HG02763 (cell line): ENCODE data around the gene RBBP8.
"Not testable (repeated sequence)": the region's sequence is repeated elsewhere in the genome, so short reads cannot be mapped to it uniquely, and the experiment has no call there.

ENCODE experiments used
- ATAC-seq: cut with Tn5 transposase; IDR thresholded peaks from one replicate; pipeline ENCODE4 v1.9.1; 2021; ENCODE audit warnings: mild to moderate bottlenecking, moderate library complexity; ENCODE audit not compliant: unreplicated experiment

Gene RBBP8

GRCh38 chr18:22933206-22933965 is at the start of gene RBBP8:
Gene RBBP8 (plus strand): TSS chr18:22933328. CDS start chr18:22936852, 3,524 bp downstream.
- ATAC-seq, result peak; percentile 85

DNA sequence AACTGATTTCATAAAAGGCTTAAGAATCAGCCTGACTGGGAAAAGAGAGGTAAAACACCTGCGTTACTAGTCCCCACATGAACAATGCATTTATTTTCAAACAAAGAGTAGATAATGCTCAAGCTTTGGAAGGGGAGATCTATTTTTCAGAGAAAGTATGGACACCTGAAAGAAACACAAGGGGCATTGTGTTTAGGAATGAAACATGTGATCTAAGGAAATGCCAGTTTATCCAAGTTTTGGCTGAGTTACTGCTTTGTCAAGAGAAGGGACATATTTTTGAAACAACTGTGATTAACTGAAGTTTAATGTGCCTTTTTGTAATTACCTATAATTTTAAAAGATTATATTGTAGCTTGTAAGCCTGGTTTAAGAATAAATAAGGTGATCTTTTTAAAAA is 49.3 kb upstream of the RBBP8 start:
- ATAC-seq, result no peak

GRCh38 chr18:22885694-22886093 is 47.4 kb upstream of the RBBP8 start:
- not testable (repeated sequence) for ATAC-seq

GRCh38 chr18:22899421-22899820 is 33.7 kb upstream of the RBBP8 start:
- ATAC-seq, result no peak

DNA sequence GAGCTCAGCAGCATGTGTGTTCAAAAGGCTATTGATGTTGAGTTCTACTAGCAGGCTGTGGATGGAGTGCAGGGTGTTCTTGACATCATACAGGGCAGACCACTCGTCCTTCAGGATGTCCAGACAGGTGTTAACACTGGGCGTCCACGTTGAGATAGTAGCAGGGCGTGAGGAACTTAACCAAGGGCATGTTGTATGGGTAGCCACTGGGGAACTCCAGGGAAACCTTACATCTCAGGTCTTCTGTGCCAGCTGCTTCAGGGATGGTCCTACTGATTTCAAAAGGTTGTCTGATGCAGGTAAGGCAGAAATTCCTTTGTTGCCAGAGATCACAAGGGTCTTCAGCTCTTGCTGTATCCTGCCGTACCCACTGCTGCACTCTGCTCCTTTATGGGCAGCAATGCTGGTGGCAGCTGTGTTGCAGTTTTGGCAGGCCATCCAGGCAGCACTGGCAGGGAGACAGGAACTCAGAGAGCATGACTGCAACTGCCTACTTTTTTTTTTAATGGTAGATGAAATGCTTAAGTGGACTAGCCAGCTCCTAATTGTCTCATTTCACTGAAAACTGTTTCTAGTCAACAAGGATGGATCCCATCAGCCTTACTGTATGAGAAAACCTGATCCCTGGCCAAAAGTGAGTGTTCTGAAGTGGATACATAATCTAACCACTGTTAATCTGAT is 32.4 kb upstream of the RBBP8 start:
- no peak for ATAC-seq

GRCh38 chr18:22902093-22902492 is 31.0 kb upstream of the RBBP8 start:
- ATAC-seq, result no peak

DNA sequence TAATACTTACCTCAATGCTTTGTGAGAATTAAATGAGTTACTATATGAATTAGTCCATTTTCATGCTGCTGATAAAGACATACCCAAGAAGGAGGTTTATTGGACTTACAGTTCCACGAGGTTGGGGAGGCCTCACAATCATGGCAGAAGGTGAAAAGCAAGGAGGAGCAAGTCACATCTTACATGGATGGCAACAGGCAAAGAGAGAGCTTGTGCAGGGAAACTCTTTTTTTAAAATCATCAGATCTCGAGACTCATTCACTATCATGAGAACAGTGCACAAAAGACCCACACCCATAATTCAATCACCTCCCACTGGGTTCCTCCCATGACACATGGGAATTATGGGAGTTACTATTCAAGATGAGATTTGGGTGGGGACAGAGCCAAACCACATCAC is 29.9 kb upstream of the RBBP8 start:
- not testable (repeated sequence) for ATAC-seq

DNA sequence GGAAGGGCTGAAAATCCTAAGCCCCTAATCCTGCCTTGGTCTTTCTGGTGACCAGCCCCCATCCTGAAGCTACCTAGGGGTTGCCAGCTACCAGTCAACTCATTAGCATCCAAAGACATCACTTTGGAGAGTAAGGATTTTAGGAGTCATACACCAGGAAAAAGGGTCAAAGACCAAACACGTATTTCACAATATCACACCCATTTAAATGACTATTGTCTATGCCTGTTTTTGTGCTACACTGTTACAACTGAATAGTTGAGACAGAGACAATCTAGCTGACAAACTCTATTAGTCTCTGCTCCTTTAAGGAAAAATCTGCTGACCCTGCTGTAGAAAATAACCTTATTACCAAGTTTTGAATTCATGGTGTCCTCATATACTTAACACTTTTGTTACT is 21.0 kb upstream of the RBBP8 start:
- no peak for ATAC-seq

- ATAC-seq, result no peak
Observed at GRCh38 chr18:22912835-22913234, 20.3 kb upstream of the RBBP8 start.

GRCh38 chr18:22913861-22914260 is 19.3 kb upstream of the RBBP8 start:
- ATAC-seq, result no peak

DNA sequence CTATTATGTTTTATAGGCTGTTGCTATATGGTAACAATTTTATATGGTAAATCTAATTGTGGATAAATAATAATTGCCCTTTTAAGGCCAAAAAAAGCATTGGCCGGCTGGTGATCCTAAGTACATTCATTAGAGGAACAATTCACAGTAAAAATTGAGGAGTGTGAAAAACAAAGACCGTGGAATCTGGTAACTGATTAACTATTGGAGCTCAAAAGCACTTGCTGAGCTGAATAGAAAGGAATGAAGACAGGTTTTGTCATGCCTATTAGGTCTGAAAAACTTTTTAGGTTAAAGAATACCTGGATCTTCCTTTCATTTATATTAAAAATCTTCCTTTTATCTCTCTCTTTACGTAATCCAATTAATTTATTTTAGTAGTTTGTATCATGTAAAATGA is 18.5 kb upstream of the RBBP8 start:
- ATAC-seq, result no peak

- no peak for ATAC-seq
Observed at GRCh38 chr18:22915337-22915736, 17.8 kb upstream of the RBBP8 start.

- ATAC-seq, result no peak
Observed at GRCh38 chr18:22921772-22922171, 11.4 kb upstream of the RBBP8 start.

DNA sequence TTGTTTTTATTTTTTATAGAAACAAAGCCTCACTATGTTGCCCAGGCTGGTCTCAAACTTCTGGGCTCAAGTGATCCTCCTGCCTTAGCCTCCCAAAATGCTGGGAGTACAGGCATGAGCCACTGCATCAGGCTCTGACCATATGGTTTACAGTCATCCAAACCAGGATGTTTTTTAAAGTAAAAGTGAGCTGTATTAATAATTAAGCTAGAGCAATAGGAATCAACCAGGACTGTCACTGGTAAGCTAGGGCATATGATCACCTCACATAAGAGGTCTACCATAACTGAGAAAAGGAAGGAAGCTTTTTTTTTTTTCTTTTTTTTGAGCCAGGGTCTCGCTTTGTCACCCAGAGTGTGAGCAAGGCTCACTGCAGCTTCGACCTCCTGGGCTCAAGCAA is 8.5 kb upstream of the RBBP8 start:
- ATAC-seq, result no peak

DNA sequence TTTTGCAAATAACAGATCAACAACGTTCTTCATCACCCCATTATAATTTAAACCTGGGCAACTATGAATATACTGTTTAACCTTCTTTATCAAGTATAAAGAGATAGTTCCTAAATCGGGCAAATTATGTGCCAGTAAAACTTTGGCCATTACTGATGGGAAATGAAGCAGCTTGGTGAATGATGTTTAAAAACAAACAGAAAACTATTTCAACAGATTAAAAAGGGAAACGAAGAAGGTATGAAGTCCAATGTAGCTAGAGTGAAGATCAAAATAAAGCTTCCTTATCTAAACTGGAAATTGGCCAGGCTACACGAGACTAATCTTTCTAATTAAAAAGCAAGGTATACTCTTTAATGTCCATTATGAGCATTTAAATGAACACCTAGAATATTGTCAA is 6.7 kb upstream of the RBBP8 start:
- ATAC-seq, result no peak

DNA sequence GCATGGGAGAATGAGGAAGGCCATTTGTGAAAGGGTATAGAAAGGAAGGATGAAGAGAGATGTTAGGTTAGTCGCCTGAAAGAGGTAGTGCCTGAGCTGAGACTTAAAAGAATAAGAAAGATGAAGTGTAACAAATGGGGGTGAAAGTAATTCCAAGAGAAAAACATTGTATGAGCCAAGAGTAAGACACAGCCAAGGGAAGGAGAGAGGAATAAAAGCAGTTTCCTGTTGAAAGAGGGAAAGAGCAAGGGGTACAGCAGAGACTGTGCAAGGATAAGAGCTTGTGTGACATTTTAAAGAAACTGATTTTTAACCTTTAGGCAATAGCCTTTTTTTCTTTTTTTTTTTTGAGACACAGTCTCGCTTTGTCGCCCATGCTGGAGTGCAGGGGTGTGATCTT is 4.8 kb upstream of the RBBP8 start:
- no peak for ATAC-seq

DNA sequence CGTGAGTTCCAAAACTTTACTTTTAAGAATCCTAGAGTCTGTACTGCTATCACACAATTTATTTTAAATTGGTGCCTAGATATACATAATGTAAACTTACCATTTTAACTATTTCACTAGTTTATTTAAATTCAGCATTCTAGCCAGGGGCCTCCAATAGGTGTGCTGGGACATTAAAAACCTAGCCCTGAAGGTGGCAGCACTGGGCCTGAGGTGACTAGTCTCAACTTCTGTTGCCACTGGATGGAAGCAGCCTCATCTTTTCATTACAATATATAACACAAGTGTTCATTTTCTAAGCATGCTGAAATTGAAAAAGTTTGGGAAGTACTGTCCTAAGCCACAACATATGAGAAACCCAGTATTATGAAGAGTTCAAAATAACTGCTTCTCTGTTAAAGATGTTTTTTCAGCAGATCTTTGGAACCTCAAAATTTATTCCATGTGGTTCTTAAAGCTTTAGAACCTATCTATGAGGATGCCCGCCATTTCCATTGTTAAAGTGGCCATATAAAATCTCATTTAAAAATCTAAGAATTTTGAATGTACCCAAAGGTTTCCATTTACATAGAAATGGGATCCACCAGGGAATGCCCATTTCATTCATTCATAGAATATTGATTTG is 2.9 kb upstream of the RBBP8 start:
- peak; percentile 33 for ATAC-seq

- peak; percentile 18 for ATAC-seq
Observed at GRCh38 chr18:22932885-22933205, 283 bp upstream of the RBBP8 start.

DNA sequence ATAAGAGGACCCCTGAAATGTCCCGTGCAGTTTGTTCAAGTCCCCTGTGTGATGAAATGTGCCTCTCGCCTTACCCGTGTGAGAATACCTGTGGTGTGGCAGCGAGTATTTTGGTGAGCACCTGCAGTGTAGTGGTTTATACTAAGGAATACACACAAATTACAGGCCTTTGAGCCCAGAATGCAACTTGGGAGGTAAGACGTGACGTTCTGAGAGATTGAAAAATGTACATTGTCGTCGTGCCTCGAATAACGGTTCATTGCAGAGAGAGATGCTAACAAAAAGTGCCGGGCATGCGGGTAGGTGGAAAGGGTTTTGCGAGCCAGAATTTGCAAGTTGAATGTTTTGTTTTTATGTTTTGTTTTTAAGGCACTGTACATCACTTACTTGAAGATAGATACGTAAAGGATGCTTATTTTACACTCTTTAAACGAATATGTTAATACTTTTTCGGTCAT is 867 bp downstream of the RBBP8 start:
- ATAC-seq, result peak; percentile 16

DNA sequence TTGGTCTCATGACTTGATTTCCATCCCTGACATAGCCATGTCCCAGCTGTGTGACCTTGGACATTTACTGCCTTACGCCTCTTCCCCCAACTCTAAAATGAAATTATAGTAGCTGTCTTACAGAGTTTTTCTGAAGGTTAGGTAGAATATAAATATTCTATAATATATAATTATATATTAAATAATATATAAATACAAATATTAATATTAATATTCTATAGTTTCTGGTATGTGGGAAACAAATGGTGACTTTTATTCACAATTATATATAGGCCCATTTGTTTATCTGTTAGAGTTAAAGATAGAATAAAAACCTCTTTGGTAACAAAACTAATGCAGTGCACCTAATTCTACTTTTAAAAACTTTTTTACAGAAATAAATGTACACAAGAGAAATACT is 1.7 kb downstream of the RBBP8 start:
- ATAC-seq, result no peak

DNA sequence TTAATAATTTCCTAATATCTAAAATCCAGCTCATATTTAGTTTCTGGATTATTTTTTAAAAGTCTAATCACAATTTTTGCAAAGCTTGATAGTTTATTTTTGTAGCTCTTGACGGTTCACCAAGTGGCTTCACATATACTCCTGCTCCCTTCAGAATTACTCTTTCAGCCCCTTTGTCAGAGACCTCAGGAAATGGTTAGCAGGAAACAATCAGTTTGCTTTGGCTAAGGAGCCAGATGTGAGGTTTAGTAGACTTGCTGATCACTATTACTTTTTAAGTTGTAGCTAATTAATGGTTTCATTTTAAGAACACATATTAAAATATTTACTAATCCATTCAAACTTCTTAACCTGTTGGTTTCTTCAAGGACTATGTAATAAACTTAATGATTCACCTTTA is 2.3 kb downstream of the RBBP8 start:
- ATAC-seq, result no peak

DNA sequence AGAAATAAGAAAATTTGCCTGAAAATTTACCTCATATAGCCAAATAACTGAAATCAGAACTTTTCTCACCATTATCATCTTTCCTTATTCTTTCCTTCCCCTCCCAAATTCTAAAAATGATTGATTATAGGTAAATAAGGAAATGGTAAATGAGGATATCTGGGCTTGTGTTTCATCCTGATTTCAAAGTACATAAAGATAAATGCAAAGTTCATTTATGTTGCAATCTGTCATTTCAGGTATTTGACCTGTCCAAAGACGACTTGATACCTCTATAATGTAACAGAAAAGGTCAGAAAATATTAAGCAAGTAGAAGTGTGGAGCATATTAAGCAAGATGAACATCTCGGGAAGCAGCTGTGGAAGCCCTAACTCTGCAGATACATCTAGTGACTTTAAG is 3.4 kb downstream of the RBBP8 start:
- ATAC-seq, result no peak
